ENCODE data around the gene NRARP. TPM values are rescaled to one million over a fixed set of nuclear protein-coding genes. Genes with fewer than 3 reads are reported as not detected.
"Not testable (repeated sequence)": the region's sequence is repeated elsewhere in the genome, so short reads cannot be mapped to it uniquely, and the experiment has no call there.

Gene NRARP
- total RNA-seq, 2 donors from 2014 or later: 5.6 to 13.3 TPM

- peak; percentile 38 for DNase-seq (ENCODE audit: low spot score)
- Histone ChIP-seq H3K4me1 (no peaks in the 10 kb centered on the region), H3K27ac (no peak overlapping the region), H3K36me3 (no peaks in the 10 kb centered on the region), H3K27me3 (no peaks in the 10 kb centered on the region), H3K9me3 (peaks cover 0 to 25% of the 10 kb centered on the region in 2 donors), H3K4me3 (no peak overlapping the region)
- TF ChIP-seq, protein P1, sequence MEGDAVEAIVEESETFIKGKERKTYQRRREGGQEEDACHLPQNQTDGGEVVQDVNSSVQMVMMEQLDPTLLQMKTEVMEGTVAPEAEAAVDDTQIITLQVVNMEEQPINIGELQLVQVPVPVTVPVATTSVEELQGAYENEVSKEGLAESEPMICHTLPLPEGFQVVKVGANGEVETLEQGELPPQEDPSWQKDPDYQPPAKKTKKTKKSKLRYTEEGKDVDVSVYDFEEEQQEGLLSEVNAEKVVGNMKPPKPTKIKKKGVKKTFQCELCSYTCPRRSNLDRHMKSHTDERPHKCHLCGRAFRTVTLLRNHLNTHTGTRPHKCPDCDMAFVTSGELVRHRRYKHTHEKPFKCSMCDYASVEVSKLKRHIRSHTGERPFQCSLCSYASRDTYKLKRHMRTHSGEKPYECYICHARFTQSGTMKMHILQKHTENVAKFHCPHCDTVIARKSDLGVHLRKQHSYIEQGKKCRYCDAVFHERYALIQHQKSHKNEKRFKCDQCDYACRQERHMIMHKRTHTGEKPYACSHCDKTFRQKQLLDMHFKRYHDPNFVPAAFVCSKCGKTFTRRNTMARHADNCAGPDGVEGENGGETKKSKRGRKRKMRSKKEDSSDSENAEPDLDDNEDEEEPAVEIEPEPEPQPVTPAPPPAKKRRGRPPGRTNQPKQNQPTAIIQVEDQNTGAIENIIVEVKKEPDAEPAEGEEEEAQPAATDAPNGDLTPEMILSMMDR (IDR thresholded peaks at IDR 0.05): no peak
Observed at GRCh38 chr9:137342482-137342881, 40.4 kb upstream of the NRARP start.

DNA sequence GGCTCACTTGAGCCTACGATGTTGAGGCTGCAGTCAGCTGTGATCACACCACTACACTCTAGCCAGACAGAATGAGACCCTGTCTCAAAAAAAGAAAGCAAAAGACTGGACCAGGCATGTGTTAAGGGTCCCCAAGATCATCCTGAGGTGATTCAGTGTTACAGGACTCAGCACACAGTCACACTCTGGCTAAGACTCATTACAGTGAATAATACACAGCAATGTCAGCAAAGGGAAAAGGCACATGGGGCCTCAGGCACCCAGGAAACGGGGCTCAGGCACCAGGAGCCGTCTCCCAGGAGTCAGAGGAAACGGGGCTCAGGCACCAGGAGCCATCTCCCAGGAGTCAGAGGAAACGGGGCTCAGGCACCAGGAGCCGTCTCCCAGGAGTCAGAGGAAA lies 39.2 kb upstream of the NRARP start:
- peaks cover 0 to 24% of the 10 kb centered on the region in 2 donors for H3K9me3 ChIP-seq
- no peak overlapping the region for H3K27ac ChIP-seq
- H3K4me1 ChIP-seq: no peaks in the 10 kb centered on the region
- TF ChIP-seq, protein P1 (IDR thresholded peaks at IDR 0.05): no peak
- no peaks in the 10 kb centered on the region for H3K27me3 ChIP-seq
- no peak for DNase-seq (ENCODE audit: low spot score)
- H3K36me3 ChIP-seq: no peaks in the 10 kb centered on the region
- H3K4me3 ChIP-seq: no peak overlapping the region

- not testable (repeated sequence) for H3K27ac ChIP-seq; H3K27me3 ChIP-seq; H3K4me1 ChIP-seq; H3K36me3 ChIP-seq; H3K4me3 ChIP-seq; DNase-seq (ENCODE audit: low spot score)
- H3K9me3 ChIP-seq: peaks cover 0 to 29% of the 10 kb centered on the region in 2 donors
Observed at GRCh38 chr9:137339908-137340462, 37.9 kb upstream of the NRARP start.

DNA sequence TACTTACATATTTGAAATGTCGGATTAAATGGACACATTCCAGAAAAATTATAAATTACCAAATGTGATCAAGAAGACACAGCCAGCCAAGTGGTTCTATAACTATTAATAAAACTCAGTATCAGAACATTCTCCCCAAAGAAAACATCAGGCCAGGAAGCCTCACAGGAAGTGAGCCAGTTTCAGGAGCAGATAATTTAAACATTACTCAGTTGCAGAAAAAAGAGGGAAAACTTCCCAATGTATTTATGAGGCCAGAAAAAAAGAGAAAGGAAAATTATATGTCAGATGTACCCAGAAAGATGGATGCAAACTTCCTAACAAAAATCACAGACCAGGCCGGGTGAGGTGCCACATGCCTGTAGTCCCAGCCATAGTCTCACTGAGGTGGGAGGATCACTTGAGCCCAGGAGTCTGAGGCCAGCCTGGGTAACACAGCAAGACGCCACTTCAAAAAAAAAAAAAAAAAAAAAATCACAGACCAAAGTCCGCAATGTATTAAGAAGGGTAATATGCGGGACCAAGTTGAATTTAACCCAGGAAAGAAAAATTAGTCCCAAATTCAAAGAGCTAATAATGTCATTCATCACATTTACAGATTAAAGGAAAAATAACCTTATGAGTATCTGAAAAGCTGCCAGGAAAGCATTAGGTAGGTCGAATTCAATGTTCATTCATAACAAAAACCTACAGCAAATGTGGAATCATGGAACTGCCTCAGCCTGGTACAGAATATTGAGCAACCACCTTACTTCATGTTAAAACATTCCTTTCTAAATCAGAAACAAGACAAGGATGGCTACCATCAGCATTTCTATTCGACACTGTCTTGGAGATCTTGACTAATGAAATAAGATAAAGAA lies 37.2 kb upstream of the NRARP start:
- Histone ChIP-seq H3K4me1 (no peaks in the 10 kb centered on the region), H3K36me3 (no peaks in the 10 kb centered on the region), H3K4me3 (no peak overlapping the region), H3K9me3 (peaks cover 0 to 29% of the 10 kb centered on the region in 2 donors), H3K27me3 (no peaks in the 10 kb centered on the region), H3K27ac (no peak overlapping the region)
- TF ChIP-seq, protein P1 (IDR thresholded peaks at IDR 0.05): no peak
- no peak for DNase-seq (ENCODE audit: low spot score)

- Histone ChIP-seq H3K4me1 (no peaks in the 10 kb centered on the region), H3K36me3 (no peaks in the 10 kb centered on the region), H3K27me3 (no peaks in the 10 kb centered on the region), H3K27ac (no peak overlapping the region), H3K9me3 (peaks cover 0 to 18% of the 10 kb centered on the region in 2 donors), H3K4me3 (no peak overlapping the region)
- TF ChIP-seq, protein P1 (IDR thresholded peaks at IDR 0.05): no peak
- no peak for DNase-seq (ENCODE audit: low spot score)
Observed at GRCh38 chr9:137336735-137337134, 34.7 kb upstream of the NRARP start.

DNA sequence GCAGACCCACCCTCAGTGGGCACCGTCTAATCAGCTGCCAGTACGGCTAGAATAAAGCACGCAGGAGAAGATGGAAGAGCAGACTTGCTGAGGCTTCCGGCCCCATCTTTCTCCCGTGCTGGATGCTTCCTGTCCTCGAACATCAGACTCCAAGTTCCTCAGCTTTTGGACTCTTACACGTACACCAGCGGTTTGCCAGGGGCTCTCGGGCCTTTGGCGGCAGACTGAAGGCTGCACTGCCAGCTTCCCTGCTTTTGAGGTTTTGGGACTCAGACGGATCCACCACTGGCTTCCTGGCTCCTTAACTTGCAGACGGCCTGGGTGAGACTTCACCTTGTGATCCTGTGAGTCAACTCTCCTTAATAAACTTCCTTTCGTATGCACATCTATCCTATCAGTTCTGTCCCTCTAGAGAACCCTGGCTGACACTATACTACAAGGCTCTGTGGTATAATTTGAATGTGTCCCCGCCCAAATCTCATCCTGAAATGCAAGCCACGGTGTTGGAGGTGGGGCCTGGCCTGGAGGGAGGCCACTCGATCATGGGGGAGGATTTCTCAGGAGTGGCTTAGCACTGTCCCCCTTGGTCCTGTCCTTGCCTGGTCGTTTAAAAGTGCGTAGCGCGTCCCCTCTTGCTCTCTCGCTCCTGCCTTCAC lies 31.1 kb upstream of the NRARP start:
- TF ChIP-seq, protein P1 (IDR thresholded peaks at IDR 0.05): no peak
- Histone ChIP-seq H3K27me3 (no peaks in the 10 kb centered on the region), H3K27ac (no peak overlapping the region), H3K4me1 (no peaks in the 10 kb centered on the region), H3K36me3 (no peaks in the 10 kb centered on the region), H3K9me3 (peaks cover 0 to 18% of the 10 kb centered on the region in 2 donors), H3K4me3 (no peak overlapping the region)
- DNase-seq (ENCODE audit: low spot score): no peak
